Stimulated activated naive B cell treated with anti-CD40 and anti-IgM and Interleukin-4, amounts not matched to agents 10 μg/mL and 1 μg/mL and 100 μg/mL, for 72 hours (primary cell): ENCODE results near the gene APOL1.
"Not testable (repeated sequence)": the region's sequence is repeated elsewhere in the genome, so short reads cannot be mapped to it uniquely, and the experiment has no call there.

Experiments used
- ATAC-seq, 2 donors: fragments of 150-1000 bp; cut with Tn5 transposase; replicated peaks; 2 replicates each; pipeline ENCODE4 v1.10.0; 2021; ENCODE audit warnings: moderate library complexity in 1 of 2
- DNase-seq: peaks from one replicate; pipeline ENCODE4 v3.0.0; 2021
- H3K27ac Mint-ChIP-seq: one replicate; pipeline ENCODE4 v1.8.0; 2022; ENCODE audit warnings: mild to moderate bottlenecking, mixed read lengths
- H3K27me3 Mint-ChIP-seq, 2 donors: one replicate each; pipeline ENCODE4 v1.8.0; 2022; ENCODE audit warnings: mixed read lengths in 2 of 2
- H3K36me3 Mint-ChIP-seq, 2 donors: one replicate each; pipeline ENCODE4 v1.8.0; 2022; ENCODE audit warnings: mixed read lengths in 2 of 2, mild to moderate bottlenecking in 1 of 2
- H3K4me1 Mint-ChIP-seq, 2 donors: one replicate each; pipeline ENCODE4 v1.8.0; 2022; ENCODE audit warnings: mixed read lengths in 2 of 2, mild to moderate bottlenecking in 1 of 2
- H3K4me3 Mint-ChIP-seq, 2 donors: one replicate each; pipeline ENCODE4 v1.8.0; 2022; ENCODE audit warnings: mild to moderate bottlenecking in 2 of 2, mixed read lengths in 2 of 2, moderate library complexity in 1 of 2
- H3K9me3 Mint-ChIP-seq, 2 donors: one replicate each; pipeline ENCODE4 v1.8.0; 2022; ENCODE audit warnings: mixed read lengths in 2 of 2, mild to moderate bottlenecking in 1 of 2

The APOL1 gene, protein sequence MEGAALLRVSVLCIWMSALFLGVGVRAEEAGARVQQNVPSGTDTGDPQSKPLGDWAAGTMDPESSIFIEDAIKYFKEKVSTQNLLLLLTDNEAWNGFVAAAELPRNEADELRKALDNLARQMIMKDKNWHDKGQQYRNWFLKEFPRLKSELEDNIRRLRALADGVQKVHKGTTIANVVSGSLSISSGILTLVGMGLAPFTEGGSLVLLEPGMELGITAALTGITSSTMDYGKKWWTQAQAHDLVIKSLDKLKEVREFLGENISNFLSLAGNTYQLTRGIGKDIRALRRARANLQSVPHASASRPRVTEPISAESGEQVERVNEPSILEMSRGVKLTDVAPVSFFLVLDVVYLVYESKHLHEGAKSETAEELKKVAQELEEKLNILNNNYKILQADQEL

GRCh38 chr22:36252754-36253522, at the start of gene APOL1:
APOL1 (plus strand) TSS chr22:36253133; CDS start chr22:36254956, 1,823 bp downstream.
- Mint-ChIP-seq H3K36me3 (peaks cover 17 to 23% of the 10 kb centered on the region in 2 donors), H3K9me3 (peaks cover 4 to 6% of the 10 kb centered on the region in 2 donors), H3K4me3 (peak within 1 kb of the TSS; percentile 94), H3K27ac (peak within 1 kb of the TSS; percentile 97), H3K4me1 (peaks cover 28 to 39% of the 10 kb centered on the region in 2 donors), H3K27me3 (no peaks in the 10 kb centered on the region)
- DNase-seq (peak; percentile 32), ATAC-seq (peak; percentile 91 to 94)

GRCh38 chr22:36203441-36203840, 49.5 kb upstream of the APOL1 start:
- not testable (repeated sequence) for H3K27ac Mint-ChIP-seq, H3K36me3 Mint-ChIP-seq, DNase-seq, H3K9me3 Mint-ChIP-seq, ATAC-seq, H3K4me1 Mint-ChIP-seq, H3K4me3 Mint-ChIP-seq
- peaks cover 8 to 17% of the 10 kb centered on the region in 2 donors for H3K27me3 Mint-ChIP-seq

DNA sequence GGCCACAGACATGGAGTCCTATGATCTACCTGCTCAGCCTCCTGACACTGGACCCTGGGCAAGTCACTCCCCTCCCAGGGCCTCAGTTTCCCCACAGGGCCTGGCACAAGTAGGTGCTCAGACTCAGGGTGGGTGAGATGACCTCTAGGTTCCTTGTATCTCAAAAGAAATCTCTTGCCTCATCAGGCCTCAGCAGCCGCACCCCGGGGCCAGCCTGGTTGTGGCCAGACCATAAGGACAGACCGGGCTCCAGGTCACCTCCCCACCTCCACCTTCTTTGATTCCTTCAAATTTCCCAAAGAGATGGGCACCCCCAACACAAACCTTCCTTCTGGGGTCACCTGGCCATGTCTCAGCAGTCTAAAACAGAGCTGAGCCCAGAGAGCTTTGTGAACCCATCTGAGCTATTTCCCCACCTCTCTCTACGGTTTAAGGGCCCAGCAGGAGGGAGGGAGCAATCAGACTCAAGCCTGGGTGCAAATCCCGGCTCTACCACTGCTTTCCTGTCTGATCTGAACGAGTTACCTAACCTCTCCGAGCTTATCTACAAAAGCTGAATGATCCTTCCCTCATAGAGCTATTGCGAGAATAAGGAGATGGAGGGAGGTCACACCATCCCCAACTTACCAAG, 48.8 kb upstream of the APOL1 start:
- Mint-ChIP-seq H3K9me3 (peaks cover 1 to 2% of the 10 kb centered on the region in 2 donors), H3K27ac (no peak overlapping the region), H3K4me1 (peaks cover 5 to 12% of the 10 kb centered on the region in 2 donors), H3K27me3 (peaks cover 5 to 10% of the 10 kb centered on the region in 2 donors), H3K36me3 (peaks cover 1 to 2% of the 10 kb centered on the region in 2 donors), H3K4me3 (no peak overlapping the region)
- DNase-seq (no peak), ATAC-seq (no peak)

DNA sequence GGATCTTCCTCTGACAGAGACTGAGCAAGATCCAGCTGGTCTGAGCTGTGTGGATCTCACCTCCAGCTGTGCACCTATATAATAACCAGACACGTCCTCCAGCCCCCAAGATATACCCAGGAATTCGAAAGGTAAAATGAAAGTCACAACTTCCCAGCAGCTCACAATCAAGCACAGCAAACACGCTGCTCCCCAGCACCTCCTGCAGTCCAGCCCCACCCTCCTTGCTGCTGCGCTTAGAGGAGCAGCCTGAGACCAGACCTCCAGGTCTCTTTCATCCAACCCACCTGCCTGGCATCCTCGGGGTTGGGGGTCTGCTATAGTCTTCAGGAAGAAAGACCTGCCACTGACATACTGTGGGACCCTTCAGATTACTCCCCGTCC, 48.3 kb upstream of the APOL1 start:
- Mint-ChIP-seq H3K4me3 (no peak overlapping the region), H3K27me3 (peaks cover 5% of the 10 kb centered on the region in 2 donors), H3K9me3 (peaks cover 5% of the 10 kb centered on the region in 2 donors), H3K4me1 (peaks cover 7 to 16% of the 10 kb centered on the region in 2 donors), H3K36me3 (peaks cover 4 to 5% of the 10 kb centered on the region in 2 donors), H3K27ac (no peak overlapping the region)
- ATAC-seq (no peak), DNase-seq (no peak)

DNA sequence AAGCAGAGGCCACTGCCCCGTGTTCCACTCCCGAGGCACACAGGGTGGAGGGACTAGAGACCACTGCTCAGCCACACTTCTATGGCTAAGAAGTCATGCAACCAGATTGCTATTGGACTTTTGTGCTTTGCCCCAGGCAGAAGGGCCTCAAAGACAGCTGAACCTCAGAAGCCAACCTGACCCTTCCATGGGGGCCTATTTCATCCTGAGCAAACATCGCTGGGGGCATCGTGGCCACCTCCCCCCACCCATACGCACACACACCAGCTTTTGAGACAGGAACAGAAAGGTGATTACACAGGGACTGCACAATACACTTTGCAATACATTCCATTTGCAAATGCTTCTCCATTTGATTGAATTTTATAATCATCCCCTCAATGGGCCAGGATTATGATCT, 47.4 kb upstream of the APOL1 start:
- Mint-ChIP-seq H3K27ac (peak overlapping the region; percentile 20), H3K4me1 (peaks cover 8 to 16% of the 10 kb centered on the region in 2 donors)
- not testable (repeated sequence) for H3K36me3 Mint-ChIP-seq, H3K27me3 Mint-ChIP-seq, DNase-seq, H3K9me3 Mint-ChIP-seq, H3K4me3 Mint-ChIP-seq, ATAC-seq

DNA sequence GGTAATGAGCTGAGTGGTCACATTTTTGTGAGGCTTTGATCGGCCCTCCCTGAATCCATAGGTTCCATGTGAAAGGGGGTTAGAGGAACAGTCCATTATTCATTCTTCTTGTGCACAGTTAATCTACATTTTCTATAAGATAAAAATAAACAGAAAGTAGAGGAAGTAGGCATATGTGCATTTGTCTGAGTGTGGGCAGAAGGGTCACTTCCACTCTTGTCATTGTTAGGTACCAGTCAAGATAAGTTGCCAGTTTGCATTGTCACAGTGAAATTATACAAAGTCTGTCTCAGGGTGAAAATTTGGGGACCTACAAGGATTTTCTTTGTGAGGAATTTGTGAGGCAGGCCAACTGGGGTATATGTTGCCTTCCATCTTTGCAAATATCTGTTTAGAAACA, 46.7 kb upstream of the APOL1 start:
- Mint-ChIP-seq H3K9me3 (peaks cover 5% of the 10 kb centered on the region in 2 donors), H3K4me3 (no peak overlapping the region), H3K27ac (no peak overlapping the region), H3K27me3 (peaks cover 4% of the 10 kb centered on the region in 2 donors), H3K4me1 (peaks cover 10 to 21% of the 10 kb centered on the region in 2 donors), H3K36me3 (peaks cover 4 to 8% of the 10 kb centered on the region in 2 donors)
- ATAC-seq (peak in 1 of 2 donors; percentile 69), DNase-seq (no peak)

DNA sequence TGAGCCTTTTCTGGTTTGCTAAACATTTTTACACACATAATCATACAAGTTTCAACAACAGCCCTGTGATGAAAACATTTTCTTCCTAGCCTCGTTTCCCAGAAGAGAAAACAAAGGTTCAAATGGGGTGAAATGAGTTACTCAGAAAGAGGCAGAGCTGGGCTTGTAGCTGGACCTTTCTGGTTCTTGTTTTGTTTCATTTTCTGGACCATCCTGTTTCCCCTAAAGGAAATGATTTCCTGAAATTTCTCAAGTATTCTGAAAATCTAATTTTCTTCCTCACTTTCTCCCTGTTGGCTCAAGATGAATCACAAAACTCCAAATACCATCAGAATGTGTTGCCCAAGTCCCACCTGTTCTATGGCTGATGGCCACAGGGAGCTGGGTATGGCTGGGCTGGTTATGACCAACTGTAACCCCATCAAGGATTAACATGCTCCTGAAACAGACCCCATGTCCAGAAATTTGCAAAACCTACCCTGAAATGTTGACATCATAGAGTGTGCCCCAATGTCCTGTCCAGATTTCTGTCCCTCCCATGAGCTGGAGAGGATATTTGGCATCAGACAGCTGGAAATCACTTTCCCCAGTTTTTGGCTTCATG, 44.7 kb upstream of the APOL1 start:
- peaks cover 18 to 31% of the 10 kb centered on the region in 2 donors for H3K4me1 Mint-ChIP-seq
- ATAC-seq = no peak
- peaks cover 5 to 6% of the 10 kb centered on the region in 2 donors for H3K27me3 Mint-ChIP-seq
- no peak for DNase-seq
- peaks cover 4 to 8% of the 10 kb centered on the region in 2 donors for H3K36me3 Mint-ChIP-seq
- H3K27ac Mint-ChIP-seq = no peak overlapping the region
- H3K9me3 Mint-ChIP-seq = peaks cover 5% of the 10 kb centered on the region in 2 donors
- H3K4me3 Mint-ChIP-seq = no peak overlapping the region

DNA sequence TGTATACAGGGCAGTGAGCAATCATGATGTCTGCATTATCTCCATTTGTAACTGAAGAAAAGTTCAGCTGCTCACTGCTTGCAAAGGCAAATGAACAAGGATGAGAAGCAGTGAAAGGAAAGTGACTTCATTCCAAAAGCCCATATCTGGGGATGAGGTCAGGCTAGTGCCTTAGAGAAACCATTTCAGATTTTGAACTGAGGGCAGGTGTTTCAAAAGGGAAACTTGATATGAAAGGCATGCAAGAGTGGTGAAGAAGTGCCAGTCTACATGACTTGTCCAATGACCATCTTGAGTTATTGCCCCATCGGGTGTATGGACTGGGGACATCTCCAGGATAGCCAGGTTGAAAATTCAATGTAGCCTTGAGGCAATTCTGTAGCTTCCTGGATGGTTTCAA, 44.0 kb upstream of the APOL1 start:
- H3K4me3 Mint-ChIP-seq = no peak overlapping the region
- DNase-seq (no peak), ATAC-seq (no peak)
- H3K27me3 Mint-ChIP-seq = peaks cover 5 to 6% of the 10 kb centered on the region in 2 donors
- peaks cover 5% of the 10 kb centered on the region in 2 donors for H3K9me3 Mint-ChIP-seq
- H3K4me1 Mint-ChIP-seq = peaks cover 21 to 33% of the 10 kb centered on the region in 2 donors
- H3K27ac Mint-ChIP-seq = no peak overlapping the region
- peaks cover 4 to 8% of the 10 kb centered on the region in 2 donors for H3K36me3 Mint-ChIP-seq

GRCh38 chr22:36209488-36209908, 43.4 kb upstream of the APOL1 start:
- H3K27me3 Mint-ChIP-seq, DNase-seq, H3K4me3 Mint-ChIP-seq, H3K9me3 Mint-ChIP-seq, H3K36me3 Mint-ChIP-seq, H3K27ac Mint-ChIP-seq, ATAC-seq: not testable (repeated sequence)
- peaks cover 21 to 33% of the 10 kb centered on the region in 2 donors for H3K4me1 Mint-ChIP-seq

GRCh38 chr22:36210224-36210623, 42.7 kb upstream of the APOL1 start:
- Mint-ChIP-seq H3K4me3 (no peak overlapping the region), H3K27me3 (peaks cover 5 to 6% of the 10 kb centered on the region in 2 donors), H3K9me3 (peaks cover 5% of the 10 kb centered on the region in 2 donors), H3K4me1 (peaks cover 21 to 33% of the 10 kb centered on the region in 2 donors), H3K36me3 (peaks cover 4 to 8% of the 10 kb centered on the region in 2 donors), H3K27ac (no peak overlapping the region)
- DNase-seq (no peak), ATAC-seq (no peak)

DNA sequence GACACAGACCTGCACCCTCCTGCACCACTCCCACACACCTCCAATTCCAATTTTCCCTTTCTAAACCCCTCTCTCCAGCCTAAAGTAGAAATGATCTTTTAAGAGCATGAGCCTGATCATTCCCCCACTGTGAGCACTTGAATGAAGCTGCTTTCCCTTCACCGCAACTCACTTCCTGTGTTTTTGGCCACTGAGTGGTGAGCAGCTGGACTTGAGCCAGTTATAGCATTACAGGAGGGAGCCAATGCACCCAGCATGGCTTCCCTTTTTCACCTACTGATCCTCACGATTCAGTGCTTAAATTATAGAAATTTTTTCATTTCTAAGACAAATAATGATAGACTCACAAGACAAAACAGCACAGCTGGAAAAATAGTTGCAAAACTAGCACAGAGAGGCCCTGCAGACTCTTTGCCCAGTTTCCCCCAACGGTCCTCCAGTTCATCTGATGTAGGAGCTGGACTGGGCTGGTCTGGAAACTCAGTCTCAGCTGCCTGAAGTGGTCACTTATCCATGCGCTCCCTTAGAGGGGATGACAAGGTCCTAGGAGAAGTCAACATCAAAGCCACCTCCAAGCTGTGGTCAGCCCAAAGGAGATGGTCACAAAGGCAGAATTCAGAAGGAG, 41.6 kb upstream of the APOL1 start:
- H3K4me3 Mint-ChIP-seq = no peak overlapping the region
- peaks cover 5% of the 10 kb centered on the region in 2 donors for H3K9me3 Mint-ChIP-seq
- peaks cover 4 to 8% of the 10 kb centered on the region in 2 donors for H3K36me3 Mint-ChIP-seq
- DNase-seq (no peak), ATAC-seq (peak in 1 of 2 donors; percentile 33)
- H3K27ac Mint-ChIP-seq = no peak overlapping the region
- H3K4me1 Mint-ChIP-seq = peaks cover 18 to 24% of the 10 kb centered on the region in 2 donors
- peaks cover 6 to 8% of the 10 kb centered on the region in 2 donors for H3K27me3 Mint-ChIP-seq

- Mint-ChIP-seq H3K4me3 (no peak overlapping the region), H3K27me3 (peaks cover 6 to 8% of the 10 kb centered on the region in 2 donors), H3K27ac (no peak overlapping the region), H3K36me3 (peaks cover 4 to 8% of the 10 kb centered on the region in 2 donors), H3K9me3 (peaks cover 5% of the 10 kb centered on the region in 2 donors), H3K4me1 (peaks cover 18 to 24% of the 10 kb centered on the region in 2 donors)
- peak; percentile 39 to 41 for ATAC-seq
- DNase-seq = no peak
Measured at GRCh38 chr22:36212901-36213300, 40.0 kb upstream of the APOL1 start.

DNA sequence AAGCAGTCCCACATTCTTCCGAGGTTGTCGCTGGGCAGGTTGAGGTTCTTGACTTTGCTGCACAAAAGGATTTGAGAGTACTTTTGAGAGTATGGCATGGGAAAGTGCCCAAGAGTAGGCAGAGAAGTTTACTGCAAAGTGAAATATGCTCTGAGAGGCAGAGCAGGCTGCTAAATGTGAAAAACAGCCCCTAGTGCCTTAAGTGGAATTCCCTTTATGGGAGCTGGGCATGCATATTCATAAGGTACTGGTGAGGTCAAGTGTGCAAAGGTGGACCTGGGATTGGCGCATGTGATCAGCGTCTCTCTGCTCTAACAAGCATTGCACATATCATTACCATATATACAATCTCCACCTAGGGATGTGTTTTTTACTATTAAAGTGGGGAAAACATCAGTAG, 39.3 kb upstream of the APOL1 start:
- Mint-ChIP-seq H3K36me3 (peaks cover 4 to 8% of the 10 kb centered on the region in 2 donors), H3K4me3 (no peak overlapping the region), H3K9me3 (peaks cover 4 to 5% of the 10 kb centered on the region in 2 donors), H3K4me1 (peaks cover 18 to 24% of the 10 kb centered on the region in 2 donors), H3K27ac (no peak overlapping the region), H3K27me3 (peaks cover 6 to 8% of the 10 kb centered on the region in 2 donors)
- ATAC-seq (no peak), DNase-seq (no peak)
